ENCODE measurements around the gene PIP5K1A. TPM values are rescaled to one million over a fixed set of nuclear protein-coding genes. Genes with fewer than 3 reads are reported as not detected.

Gene PIP5K1A
- polyA plus RNA-seq, 1 of the 3 experiments (the other 2 are of a cell fraction) = 66.0 TPM

DNA sequence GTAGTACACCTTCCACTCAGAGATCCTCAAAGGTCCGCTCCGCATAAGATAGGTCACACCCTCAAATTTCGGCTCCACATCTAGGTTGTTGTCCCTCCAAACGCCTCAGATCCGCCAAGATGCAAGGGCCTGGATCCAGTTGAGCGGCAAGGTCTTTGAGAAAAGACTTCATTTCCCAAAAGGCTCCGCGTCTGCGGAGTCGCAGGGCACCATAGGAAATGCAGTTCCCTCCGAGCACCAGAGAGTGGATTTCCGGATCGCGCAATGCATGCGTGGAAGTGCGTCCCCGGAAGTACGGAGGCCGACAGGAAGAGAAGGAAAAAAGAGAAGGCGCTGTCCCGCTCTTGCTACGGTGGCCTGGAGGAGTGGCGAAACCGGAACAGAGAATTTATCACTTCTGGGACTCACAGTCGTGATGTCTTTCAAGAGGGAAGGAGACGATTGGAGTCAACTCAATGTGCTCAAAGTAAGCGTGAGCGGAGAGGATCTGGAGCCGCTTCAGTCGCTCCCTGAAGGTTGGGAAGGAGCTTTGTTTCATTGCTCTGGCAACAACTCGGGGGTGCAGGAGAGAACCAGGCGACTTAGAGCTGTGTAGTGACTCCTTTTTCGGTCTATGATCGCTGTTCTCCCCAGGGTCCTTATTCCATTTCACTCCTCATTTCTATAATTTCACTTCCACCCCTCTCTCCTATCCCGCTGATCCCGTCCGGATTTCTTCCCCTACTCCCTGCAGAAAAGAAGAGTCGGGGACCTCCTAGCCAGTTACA is 32.4 kb upstream of the PIP5K1A start, which contains the start of the genes LYSMD1 and SCNM1:
Gene LYSMD1, minus strand, starts transcription at position 165 of the 767 bp plus-strand sequence. CDS start 644 bp downstream, outside the sequence.
Gene SCNM1, plus strand, starts transcription at position 407 of the 767 bp plus-strand sequence. Its CDS starts 9 bp downstream, at position 416.
- peak within 1 kb of the TSS; percentile 84 to 86 for H3K4me3 ChIP-seq (ENCODE audit: low read depth in 2 of 2, low read length in 1 of 2)
- ChIA-PET POLR2A (interaction anchor here (0.6 to 1.0 kb wide), 3 partner anchors 23 to 95 kb away, joined by 3 to 4 read pairs (median 3); partner anchors contain the start of gene GABPB2), CTCF (interaction anchor here (0.6 to 1.8 kb wide), 7 partner anchors 10 to 142 kb away, joined by 3 to 12 read pairs (median 4); partner anchors contain the start of genes GABPB2, TMOD4, TNFAIP8L2 and VPS72)
- no peaks in the 10 kb centered on the region for H3K9me3 ChIP-seq
- no peaks in the 10 kb centered on the region for H3K9me2 ChIP-seq
- H3K9ac ChIP-seq = peak within 1 kb of the TSS; percentile 83
- DNase-seq = peak; percentile 88
- H3K27ac ChIP-seq (ENCODE audit: low read depth in 2 of 2, low read length in 1 of 2) = peak within 1 kb of the TSS; percentile 76 to 92
- H3K79me2 ChIP-seq (ENCODE audit: insufficient read depth) = peaks cover 40% of the 10 kb centered on the region
- H3K27me3 ChIP-seq (ENCODE audit: insufficient read depth) = no peaks in the 10 kb centered on the region
- H3K4me2 ChIP-seq = peak within 1 kb of the TSS; percentile 95
- H4K20me1 ChIP-seq (ENCODE audit: insufficient read depth) = no peaks in the 10 kb centered on the region
- H3F3A ChIP-seq (replicated peaks; ENCODE audit: insufficient read depth) = no peaks in the 10 kb centered on the region
- under 1% methylated on average over 38 of the region's 38 CpGs for WGBS (ENCODE audit: low lambda C conversion rate)
- H2AFZ ChIP-seq (ENCODE audit: low read depth) = peak within 1 kb of the TSS; percentile 89
- peaks cover 4 to 15% of the 10 kb centered on the region in 2 experiments; a peak in 2 of 4 replicates for H3K4me1 ChIP-seq (ENCODE audit: control insufficient read depth in 1 of 2, insufficient read depth in 2 of 2, low read depth in 1 of 2, low read length in 1 of 2)
- H3K36me3 ChIP-seq (replicated peaks in 1 of 2; ENCODE audit: control insufficient read depth in 1 of 2, insufficient read depth in 2 of 2, low read length in 1 of 2) = peaks cover 17 to 35% of the 10 kb centered on the region in 2 experiments
- TF ChIP-seq, protein P1, sequence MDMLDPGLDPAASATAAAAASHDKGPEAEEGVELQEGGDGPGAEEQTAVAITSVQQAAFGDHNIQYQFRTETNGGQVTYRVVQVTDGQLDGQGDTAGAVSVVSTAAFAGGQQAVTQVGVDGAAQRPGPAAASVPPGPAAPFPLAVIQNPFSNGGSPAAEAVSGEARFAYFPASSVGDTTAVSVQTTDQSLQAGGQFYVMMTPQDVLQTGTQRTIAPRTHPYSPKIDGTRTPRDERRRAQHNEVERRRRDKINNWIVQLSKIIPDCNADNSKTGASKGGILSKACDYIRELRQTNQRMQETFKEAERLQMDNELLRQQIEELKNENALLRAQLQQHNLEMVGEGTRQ (IDR thresholded peaks at IDR 0.05; ENCODE audit: borderline replicate concordance, low read depth, low read length) = no peak
- TF ChIP-seq ELF1 (IDR thresholded peaks at IDR 0.05) (peak; percentile 100), MEF2A (IDR thresholded peaks at IDR 0.05; ENCODE audit: borderline replicate concordance, low read depth) (no peak), GABPA (IDR thresholded peaks at IDR 0.05; ENCODE audit: low read depth) (peak; percentile 97), JUND (IDR thresholded peaks at IDR 0.05) (no peak; the same call in 1 of the 2 replicates), TEAD4 (IDR thresholded peaks at IDR 0.05; ENCODE audit: borderline replicate concordance, insufficient read depth) (no peak), YY1 (IDR thresholded peaks at IDR 0.05; ENCODE audit: low read depth) (peak; percentile 69; the same call in 1 of the 2 replicates), EZH2phosphoT487 (IDR thresholded peaks at IDR 0.05; ENCODE audit: borderline replicate concordance, low read depth) (no peak), SIN3A (IDR thresholded peaks at IDR 0.05; ENCODE audit: borderline replicate concordance, low read depth, low read length) (peak; percentile 98; the same call in 1 of the 2 replicates), TAF1 (IDR thresholded peaks at IDR 0.05; ENCODE audit: borderline replicate concordance, low read depth, low read length) (peak; percentile 79), RCOR1 (IDR thresholded peaks at IDR 0.05; ENCODE audit: low read length) (peak; percentile 74; the same call in 1 of the 2 replicates), SMC3 (IDR thresholded peaks at IDR 0.05; ENCODE audit: low read depth, low read length) (no peak), GATA2 (CRISPR knock-in tag; IDR thresholded peaks at IDR 0.05) (peak; percentile 24; the same call in 1 of the 2 replicates), MXI1 (IDR thresholded peaks at IDR 0.05; ENCODE audit: low read depth, low read length) (peak; percentile 85; the same call in 1 of the 2 replicates), FOXJ3 (CRISPR knock-in tag; IDR thresholded peaks at IDR 0.05) (0 out of 2 replicates have a peak, but pooled peaks have one; percentile 14), POLR2AphosphoS5 (IDR thresholded peaks at IDR 0.05; ENCODE audit: low read depth, low read length) (peak; percentile 83), TCF12 (IDR thresholded peaks at IDR 0.05) (peak; percentile 65; the same call in 1 of the 2 replicates), RFX5 (IDR thresholded peaks at IDR 0.05; ENCODE audit: low read length) (peak; percentile 50; the same call in 1 of the 2 replicates), CHD2 (IDR thresholded peaks at IDR 0.05; ENCODE audit: low read length, partially characterized antibody) (peak; percentile 96), NRF1 (IDR thresholded peaks at IDR 0.05; ENCODE audit: low read depth, low read length) (no peak)
- TF ChIP-seq, protein P2, sequence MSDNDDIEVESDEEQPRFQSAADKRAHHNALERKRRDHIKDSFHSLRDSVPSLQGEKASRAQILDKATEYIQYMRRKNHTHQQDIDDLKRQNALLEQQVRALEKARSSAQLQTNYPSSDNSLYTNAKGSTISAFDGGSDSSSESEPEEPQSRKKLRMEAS (IDR thresholded peaks at IDR 0.05; ENCODE audit: low read depth) = peak; percentile 88
- TF ChIP-seq, protein P3, sequence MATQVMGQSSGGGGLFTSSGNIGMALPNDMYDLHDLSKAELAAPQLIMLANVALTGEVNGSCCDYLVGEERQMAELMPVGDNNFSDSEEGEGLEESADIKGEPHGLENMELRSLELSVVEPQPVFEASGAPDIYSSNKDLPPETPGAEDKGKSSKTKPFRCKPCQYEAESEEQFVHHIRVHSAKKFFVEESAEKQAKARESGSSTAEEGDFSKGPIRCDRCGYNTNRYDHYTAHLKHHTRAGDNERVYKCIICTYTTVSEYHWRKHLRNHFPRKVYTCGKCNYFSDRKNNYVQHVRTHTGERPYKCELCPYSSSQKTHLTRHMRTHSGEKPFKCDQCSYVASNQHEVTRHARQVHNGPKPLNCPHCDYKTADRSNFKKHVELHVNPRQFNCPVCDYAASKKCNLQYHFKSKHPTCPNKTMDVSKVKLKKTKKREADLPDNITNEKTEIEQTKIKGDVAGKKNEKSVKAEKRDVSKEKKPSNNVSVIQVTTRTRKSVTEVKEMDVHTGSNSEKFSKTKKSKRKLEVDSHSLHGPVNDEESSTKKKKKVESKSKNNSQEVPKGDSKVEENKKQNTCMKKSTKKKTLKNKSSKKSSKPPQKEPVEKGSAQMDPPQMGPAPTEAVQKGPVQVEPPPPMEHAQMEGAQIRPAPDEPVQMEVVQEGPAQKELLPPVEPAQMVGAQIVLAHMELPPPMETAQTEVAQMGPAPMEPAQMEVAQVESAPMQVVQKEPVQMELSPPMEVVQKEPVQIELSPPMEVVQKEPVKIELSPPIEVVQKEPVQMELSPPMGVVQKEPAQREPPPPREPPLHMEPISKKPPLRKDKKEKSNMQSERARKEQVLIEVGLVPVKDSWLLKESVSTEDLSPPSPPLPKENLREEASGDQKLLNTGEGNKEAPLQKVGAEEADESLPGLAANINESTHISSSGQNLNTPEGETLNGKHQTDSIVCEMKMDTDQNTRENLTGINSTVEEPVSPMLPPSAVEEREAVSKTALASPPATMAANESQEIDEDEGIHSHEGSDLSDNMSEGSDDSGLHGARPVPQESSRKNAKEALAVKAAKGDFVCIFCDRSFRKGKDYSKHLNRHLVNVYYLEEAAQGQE (IDR thresholded peaks at IDR 0.05; ENCODE audit: low read depth, low read length) = peak; percentile 82
- TF ChIP-seq, protein P4, sequence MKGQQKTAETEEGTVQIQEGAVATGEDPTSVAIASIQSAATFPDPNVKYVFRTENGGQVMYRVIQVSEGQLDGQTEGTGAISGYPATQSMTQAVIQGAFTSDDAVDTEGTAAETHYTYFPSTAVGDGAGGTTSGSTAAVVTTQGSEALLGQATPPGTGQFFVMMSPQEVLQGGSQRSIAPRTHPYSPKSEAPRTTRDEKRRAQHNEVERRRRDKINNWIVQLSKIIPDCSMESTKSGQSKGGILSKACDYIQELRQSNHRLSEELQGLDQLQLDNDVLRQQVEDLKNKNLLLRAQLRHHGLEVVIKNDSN (IDR thresholded peaks at IDR 0.05; ENCODE audit: borderline replicate concordance, low read depth) = no peak
- TF ChIP-seq, protein P5, sequence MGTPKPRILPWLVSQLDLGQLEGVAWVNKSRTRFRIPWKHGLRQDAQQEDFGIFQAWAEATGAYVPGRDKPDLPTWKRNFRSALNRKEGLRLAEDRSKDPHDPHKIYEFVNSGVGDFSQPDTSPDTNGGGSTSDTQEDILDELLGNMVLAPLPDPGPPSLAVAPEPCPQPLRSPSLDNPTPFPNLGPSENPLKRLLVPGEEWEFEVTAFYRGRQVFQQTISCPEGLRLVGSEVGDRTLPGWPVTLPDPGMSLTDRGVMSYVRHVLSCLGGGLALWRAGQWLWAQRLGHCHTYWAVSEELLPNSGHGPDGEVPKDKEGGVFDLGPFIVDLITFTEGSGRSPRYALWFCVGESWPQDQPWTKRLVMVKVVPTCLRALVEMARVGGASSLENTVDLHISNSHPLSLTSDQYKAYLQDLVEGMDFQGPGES (IDR thresholded peaks at IDR 0.05; ENCODE audit: low read depth, low read length) = no peak
- TF ChIP-seq, protein P6, sequence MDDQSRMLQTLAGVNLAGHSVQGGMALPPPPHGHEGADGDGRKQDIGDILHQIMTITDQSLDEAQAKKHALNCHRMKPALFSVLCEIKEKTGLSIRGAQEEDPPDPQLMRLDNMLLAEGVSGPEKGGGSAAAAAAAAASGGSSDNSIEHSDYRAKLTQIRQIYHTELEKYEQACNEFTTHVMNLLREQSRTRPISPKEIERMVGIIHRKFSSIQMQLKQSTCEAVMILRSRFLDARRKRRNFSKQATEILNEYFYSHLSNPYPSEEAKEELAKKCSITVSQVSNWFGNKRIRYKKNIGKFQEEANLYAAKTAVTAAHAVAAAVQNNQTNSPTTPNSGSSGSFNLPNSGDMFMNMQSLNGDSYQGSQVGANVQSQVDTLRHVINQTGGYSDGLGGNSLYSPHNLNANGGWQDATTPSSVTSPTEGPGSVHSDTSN (IDR thresholded peaks at IDR 0.05) = peak; percentile 66

Measured in SK-N-SH (cell line).